ENCODE results near the gene PTGES3.
A peak's percentile ranks its signal among the peaks of the same experiment; 100 is the strongest.
"Not testable (repeated sequence)": the region's sequence is repeated elsewhere in the genome, so short reads cannot be mapped to it uniquely, and the experiment has no call there.

PTGES3 gene

DNA sequence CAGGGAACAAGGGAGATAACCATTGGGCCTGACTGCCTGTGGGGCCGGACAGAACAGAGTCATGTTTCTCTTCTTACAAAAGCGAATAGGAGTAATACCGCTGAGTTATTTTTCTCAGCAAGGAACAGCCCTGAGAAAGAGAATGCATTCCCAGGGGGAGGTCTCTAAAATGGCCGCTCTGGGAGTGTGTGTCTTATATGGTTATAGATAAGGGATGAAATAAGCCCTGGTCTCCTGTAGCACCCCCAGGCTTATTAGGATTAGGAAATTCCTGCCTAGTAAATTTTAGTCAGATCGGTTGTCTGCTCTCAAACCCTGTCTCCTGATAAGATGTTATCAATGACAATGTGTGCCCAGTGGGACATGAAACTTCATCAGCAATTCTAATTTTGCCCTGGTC lies 34.3 kb downstream of the PTGES3 start:
- DNase-seq: not testable (repeated sequence)

DNA sequence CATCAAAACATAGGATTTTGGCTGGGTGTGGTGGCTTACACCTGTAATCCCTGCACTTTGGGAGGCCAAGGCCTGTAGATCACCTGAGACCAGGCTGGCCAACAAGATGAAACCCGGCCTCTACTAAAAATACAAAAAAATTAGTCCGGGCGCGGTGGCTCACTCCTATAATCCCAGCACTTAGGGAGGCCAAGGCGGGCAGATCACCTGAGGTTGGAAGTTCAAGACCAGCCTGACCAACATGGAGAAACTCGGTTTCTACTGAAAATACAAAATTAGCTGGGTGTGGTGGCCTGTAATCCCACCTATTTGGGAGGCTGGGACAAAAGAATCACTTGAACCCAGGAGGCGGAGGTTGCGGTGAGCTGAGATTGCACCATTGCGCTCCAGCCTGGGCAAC lies 40.1 kb downstream of the PTGES3 start:
- DNase-seq: not testable (repeated sequence)

DNA sequence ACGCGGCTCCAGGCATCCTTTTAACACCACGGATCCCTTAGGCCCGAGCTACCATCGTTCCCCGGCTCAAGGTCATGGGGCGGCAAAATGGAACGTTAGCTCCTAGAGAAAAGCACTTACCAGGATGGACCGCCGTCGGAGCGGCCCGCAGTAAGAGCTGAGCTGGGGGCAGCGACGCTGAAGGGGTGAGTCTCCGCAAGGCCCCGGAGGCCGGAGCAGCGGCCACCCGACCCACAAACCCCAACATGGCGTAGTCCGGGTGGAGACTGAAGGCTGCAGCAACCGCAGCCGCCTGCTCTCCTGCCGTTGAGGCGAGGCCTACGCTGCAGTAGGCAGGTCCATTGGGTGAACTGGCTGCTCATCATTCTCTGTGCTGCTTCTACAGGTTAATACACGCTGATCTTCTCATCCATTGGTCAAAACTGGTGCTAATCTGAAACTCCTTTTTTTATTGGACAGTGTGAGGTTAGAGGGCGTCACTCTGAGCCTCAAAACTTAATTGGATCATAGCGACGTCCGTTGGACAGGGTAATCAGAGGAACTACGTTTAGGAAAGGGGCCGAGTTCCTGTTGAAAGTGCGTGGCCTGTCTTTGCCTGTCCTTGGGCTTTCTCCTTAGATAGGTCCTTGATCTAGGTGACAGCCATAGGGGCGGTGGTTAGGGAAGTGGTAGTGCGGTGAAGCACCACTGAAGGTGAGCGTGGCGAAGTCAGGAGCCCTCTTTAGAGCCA lies 42.2 kb downstream of the PTGES3 start, which contains the start of gene ATP5F1B:
ATP5F1B (minus strand) TSS at position 268 of the 730 bp plus-strand sequence; CDS start at position 247, 21 bp downstream.
- peak; percentile 100 for DNase-seq

DNA sequence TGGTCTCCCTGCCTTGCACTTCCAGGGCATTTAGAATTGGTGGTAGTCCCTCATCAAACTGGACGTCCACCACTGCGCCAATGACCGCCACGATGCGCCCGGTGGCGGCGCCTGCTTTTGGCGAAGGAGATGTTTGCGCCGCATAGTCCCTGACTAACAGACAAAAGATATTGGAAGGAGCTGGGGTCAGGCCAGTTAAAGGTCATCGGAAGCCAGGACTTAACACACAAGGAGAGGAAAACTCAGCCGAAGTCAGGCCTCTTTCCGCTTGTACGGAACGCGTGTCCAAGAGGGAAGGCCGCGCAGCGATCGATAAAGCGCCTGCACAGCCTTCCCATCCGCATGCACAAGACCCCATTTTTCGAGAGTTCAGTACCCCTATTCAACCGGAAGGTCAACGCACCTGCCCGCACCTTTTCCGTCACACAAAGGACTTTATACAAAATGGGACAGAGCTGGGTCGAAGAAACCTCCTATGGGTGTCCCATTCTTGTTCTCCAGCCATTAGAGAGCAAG lies 42.8 kb downstream of the PTGES3 start:
- DNase-seq: no peak

DNA sequence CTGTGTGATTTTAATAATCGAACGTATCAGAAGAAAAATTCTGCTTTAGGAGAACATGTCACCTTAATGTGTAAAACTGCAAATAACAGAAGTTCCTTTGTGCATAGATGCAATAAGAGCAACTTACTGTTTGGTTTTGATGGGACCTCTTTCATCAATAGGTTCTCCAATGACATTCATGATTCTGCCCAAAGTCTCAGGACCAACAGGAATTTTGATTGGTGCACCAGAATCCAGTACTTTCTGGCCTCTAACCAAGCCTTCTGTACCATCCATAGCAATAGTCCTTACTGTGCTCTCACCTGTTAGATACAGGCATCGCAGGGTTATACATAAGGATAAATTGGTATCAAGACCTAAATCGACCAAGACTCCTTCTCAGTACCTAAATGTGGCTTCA lies 43.4 kb downstream of the PTGES3 start:
- no peak for DNase-seq

DNA sequence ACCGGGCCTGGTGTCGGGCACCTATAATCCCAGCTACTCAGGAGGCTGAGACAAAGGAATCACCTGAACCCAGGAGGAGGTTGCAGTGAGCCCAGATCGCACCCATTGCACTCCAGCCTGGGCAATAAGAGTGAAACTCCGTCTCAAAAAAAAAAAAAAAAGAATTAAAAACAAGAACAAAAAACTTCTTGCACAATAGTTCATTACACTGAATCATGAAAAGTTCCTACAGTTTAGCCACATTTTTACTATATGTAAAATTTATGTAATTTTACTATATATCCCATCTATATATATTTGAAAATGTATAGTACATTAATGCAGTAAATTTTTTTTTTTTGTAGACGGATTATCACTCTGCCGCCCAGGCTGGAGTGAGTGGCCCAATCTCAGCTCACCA lies 46.9 kb downstream of the PTGES3 start:
- no peak for DNase-seq

DNA sequence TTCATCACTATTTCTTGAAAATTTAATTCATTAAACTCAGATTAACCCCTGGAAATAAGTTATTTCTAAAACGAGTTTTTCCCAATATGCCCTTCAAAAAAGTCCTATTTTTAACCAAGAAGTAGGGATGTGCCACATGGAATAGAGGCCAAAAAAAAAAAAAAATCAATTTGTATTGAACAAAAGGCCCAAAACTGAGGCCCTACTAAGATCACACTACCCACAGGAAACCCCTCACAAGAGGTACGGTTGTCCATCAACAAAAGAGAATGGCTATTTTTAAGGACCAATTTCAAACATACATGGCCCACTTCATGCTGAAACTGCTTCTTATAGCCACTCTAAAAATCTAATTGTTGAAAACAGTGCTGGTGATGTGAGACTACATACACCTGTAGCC lies 50.5 kb downstream of the PTGES3 start:
- DNase-seq: no peak

DNA sequence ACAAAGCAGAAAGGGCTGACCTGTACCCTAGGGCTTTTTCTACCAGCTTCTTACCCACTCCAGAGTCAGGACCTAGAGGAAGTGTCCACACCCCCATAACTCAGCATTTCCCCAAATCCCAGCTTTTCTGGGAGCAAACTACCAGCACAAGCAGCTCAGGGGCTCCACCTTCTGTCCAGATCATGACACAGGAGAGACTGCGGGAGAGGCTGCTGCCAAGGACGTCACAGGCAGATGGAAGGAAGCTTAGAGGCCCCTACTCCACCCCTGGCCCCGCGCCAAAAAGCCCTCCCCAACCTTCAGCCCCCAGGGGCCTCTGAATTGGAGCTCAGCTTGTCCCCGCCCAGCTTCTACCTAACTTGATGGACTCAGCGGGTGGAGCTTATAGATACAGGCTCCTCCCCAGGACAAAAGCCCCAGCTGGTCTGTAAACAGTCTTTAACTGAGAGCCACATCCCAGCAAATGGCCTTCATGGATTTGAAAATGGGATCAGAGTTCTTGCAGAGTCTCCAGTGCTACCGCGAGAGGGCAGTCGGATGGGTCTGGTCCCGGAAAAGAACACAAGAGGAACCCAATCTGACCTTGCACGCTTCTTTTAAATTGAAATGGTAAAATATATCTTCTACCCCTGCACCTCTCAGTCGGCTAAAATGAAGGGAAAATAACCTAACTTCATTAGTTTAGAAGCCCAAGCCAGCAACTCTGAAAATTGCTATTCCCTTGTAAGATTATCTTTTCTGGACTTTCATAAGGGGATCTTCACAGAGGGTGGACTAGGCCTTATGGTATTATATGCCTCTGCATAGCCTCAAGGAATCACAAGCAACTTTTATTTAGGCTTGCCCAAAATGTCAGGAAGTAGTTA lies 51.2 kb downstream of the PTGES3 start:
- peak; percentile 100 for DNase-seq

DNA sequence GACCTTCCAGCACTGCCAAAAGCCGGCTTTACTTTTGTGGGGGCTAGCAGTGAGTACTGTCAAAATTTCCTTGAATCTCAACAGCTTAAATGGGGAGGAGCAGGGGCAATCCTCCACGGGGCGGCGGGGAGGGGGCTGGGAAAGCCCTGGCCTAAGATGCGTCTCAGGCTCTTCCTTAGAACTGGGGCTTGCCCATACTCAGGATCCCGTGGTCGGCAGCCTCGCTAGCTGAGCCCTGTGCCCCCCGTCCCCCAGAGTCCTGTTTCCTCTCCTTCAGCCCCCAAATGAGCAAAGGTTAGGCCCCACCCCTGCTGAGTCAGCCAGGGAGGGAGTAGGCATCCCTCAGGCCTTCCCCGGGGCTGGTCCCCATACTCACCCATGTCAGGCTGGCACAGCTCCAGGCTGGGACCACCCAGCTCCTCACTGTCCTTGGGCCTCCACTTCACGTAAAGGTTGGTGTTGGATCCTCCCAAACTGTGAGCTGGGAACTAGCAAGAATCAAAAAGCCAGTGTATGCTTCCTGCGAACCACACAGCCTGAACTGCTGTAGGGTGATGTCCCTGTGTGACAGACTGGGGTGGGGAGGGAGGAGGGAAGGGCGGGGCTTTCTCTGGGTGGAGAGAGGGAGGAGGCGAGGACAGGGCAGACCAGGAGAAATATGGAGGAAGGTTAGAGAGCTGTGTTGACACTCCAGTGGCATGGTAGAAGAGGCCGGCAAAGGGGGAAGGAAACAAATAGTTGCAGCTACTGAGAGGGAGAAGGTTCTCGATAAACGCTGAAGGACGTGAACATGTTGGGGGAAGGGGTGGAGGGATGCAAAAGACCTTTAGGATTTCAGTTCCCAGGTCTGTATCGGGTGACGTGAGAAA lies 52.0 kb downstream of the PTGES3 start:
- peak; percentile 90 for DNase-seq

DNA sequence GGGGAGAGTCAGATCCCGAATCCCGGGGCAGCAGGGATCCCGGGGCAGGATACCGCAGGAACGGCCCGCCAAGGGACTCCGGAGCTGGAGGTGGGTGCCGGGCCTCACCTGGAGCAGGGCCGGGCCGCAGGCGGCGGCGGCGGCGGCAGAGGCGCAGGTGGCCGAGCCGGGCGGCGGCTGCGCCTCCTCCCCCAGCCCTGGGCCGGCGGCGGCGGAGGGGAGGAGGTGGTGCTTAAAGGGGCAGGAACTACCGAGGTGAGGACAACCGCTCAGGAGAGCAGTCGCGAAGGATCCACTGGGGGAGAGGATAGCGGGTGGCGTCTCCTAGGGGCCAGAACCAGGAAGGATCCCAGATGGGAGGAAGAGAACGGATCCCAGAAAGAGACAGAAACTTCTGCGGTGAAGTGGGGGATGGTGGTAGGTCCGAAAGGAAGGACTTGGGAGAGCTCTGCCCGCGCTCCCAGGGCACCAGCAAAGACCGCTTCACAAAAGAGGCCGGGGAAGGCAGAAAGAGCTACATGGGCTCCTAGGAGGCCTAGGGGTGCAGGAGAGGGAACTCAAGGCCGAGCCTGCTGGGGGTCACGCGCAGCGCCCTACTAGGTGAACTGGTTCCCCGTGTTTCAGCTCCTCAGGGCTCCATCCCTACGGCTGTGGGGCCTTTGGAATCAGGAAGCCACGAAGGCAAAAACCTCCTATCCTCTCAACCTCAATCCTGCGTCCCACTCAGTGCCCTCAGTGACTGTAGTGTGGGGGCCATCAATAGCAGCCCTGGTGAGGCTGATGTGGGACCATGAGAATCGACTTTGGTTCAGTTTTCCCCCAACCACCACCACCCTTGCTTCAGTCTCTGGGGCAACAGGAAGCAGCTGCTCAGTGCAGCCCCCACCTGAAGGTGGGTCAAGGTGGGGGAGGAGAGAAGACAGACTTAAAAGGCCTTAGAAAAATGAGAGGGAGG lies 53.0 kb downstream of the PTGES3 start:
- DNase-seq: peak; percentile 87

DNA sequence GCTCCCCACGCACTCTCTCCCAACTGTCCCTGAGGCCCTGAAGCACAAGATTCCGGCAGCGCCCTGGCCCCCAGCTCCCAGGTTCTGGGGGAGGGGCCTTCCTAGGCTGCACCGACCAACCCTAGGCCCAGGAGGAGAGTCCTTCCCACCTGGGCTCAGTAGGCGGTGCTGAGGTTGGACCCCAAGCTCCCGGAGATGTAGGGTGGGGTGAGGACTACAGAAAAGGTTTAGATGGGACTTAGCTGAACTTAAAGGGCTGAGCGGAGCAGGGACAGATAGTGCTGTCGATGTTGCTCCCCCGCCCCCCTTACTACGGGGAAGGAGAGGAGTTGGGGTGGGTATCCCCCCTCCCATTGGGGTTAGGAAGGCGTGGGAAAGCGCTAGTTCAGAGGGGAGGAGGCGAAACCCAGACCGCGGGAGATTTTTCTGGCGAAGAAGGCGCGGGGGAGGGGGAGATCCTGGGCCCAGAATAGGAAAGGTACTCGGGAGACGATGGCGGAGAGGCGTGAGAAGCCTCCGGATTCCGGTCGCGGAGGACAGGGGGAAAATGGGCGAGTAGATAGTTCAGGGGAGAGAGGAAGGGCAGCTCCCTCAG lies 53.7 kb downstream of the PTGES3 start:
- DNase-seq: no peak

DNA sequence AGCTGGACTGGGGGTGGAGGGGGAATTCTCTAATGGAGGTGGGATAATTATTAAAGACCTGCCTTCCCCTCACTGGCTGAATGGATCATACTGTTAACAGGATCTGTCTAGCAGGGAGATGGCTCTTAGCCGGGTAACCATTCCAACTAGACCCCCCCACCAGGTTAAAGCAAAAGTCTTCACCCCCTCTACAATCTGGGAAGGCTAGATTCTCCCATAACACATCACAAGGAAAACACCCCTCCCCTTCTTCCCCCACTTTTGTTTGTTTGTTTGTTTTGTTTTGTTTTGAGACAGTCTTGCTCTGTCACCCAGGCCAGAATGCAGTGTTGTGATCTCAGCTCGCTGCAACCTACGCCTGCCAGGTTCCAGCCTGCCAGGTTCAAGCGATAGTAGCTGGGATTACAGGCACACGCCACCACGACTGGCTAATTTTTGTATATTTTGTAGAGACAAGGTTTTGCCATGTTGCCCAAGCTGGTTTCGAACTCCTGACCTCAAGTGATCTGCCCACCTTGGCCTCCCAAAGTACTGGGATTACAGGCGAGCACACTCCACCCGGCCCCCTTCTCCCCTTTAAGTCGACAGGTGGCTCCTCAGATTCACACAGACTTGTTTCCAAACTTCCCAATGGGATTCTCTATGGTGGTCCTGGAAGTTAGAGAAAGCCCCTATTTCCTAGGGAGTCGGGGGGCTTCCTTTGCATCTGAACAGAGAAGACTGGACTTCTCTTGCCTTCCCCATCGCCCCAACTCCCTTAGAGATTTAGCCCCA lies 54.4 kb downstream of the PTGES3 start:
- no peak for DNase-seq

DNA sequence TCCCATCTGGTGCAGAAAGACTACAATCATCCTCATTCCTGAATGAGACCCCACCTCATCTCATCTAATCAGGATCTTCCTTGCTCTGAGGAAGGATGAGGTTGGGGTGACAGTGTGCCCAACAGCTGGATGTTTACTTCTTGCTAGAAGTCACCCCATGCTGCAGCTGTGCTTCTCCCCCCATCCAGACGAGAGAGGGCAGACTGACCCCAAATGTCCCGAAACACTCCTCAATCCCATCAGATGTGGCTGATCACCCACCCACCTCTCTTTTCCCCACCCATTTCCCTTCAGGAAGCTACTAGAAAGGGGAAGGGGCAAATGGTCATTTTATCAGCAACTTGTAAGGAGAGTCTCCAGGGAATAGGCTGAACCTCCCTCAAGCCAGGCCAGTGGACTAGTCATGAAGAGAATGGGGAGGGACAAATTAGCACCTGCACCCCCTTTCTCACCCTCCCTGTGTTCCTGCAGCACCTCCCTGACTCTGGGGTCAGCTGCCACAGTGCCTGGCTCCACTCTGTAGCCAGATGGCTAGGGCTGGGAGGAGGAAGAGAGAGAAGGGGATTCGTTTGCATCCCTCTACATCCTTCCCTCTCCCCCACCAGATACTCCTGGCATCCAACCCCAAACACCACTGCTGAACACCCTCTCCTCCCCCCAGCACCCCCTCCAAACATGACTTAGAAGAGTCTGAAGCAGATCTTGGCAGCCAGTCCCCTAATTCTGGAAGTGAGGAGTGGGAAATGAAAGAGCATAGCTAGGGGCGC lies 55.2 kb downstream of the PTGES3 start:
- DNase-seq: no peak

DNA sequence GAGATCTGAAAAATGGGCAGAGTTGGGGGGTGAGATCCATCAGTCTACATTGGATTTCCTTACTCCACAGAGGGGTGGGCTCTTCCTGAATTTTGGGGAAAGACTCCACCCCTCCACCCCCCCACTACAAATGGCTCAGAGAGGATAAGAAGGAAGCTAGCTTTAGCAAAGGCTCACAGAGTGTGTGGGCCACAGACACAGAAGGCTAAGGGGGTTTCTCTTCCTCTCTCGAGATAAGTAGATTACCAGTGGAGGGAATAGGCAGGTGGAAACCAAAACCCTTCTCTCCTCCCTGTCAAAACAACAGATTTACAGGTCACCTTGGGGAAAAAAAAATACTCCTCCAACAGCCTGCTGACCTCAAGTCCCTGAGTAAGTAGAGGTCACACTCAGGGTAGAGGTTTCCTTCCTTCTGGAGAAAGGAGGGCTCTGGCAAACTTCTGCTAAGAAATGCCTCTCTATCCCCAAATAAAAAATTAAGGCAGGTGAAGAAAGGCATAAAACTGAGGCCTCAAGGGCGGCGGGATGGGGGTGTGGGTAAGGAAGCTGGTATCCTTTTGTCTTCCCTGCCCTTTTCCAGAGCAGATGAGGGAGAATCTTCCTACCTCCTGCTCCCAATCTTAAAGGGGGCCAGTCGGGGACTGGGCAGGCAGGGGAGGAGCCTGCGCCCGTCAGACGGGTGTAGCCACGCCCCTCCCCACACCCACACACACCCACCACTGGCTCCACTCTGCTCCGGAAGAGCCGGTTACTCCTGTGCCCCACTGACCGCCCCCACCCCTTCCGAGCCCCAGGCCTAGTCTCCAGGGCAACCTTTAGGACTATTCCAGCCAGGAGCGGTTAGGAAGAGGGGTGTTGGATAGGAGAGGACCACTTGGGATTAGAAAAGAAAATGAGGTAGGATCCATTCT lies 56.0 kb downstream of the PTGES3 start:
- DNase-seq: peak; percentile 38

DNA sequence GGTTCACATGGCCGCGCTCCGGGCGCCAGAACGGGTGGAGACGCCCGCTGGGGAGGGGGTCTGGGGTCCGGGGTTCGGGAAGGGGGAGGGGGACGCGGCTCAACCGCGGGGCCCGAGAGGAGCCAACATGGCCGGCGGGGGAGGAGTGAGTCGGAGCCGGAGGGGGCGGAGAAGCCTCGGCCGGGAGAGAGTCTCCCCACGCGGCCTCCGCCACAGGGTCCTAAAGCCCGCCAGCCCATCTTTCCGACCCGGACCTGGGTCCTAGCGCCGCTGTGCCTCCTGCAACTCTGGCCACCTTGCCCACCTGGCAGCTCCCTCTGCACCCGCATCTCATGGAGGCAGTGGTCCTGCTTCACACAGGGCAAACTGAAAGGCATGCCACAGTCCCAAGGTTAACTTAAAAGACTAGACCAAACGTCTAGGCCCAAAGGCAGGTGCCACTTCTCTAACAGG lies 57.9 kb downstream of the PTGES3 start, which contains the start of gene BAZ2A:
BAZ2A (minus strand) TSS at position 147 of the 453 bp plus-strand sequence. CDS start 12,796 bp downstream, outside the sequence.
- DNase-seq: peak; percentile 85

DNA sequence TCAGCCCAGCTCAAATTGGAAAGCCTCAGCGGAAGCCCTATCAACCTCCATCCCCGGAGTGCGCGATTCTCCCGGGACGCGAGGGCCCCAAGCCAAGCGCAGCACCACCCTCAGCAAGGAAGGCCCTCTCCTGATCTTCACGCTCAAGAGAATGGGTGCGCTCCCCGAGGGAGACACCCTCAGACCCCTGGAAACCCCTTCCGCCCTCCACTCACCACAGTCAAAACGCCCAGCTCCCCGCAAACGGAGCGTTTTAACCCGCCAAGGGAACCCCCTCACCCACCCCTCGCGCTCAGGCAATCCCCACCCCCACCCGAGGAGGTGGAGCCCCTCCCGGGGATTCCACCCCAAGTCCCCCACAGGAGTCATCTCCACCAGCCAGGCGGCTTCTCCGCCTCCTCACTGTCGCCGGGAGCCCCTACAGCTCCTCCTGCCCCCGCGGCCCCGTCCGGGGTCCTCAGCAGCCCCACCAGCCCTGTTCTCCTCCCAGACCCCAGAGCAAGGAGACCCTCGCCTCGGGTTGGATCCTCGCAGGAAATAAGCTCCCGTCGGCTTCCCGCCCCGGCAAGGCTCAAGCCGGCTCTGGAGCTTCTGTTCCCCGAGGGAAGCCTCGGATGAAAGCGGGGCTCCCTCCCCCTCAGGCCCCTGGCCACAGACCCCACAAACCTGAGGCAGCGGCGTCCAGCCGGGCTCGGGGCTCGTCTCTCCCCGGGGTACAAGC lies 58.5 kb downstream of the PTGES3 start:
- no peak for DNase-seq

All from fibroblast of skin of back (primary cell).